A375 (cell line): ENCODE data around the gene NPY5R. TPM values are rescaled to one million over a fixed set of nuclear protein-coding genes. Genes with fewer than 3 reads are reported as not detected.

Source experiments
- total RNA-seq: library from RNA; depleted of rRNA; stranded (reverse); fragments of >200 nt; shearing (Covaris generic); gene quantifications from 2 replicates; pipeline ENCODE4 v1.2.3, GENCODE V29; 2014; rRNA removed

NPY5R gene
- total RNA-seq = not detected in 2 replicates

GRCh38 chr4:163343604-163344146 is at the start of gene NPY5R:
Gene NPY5R (plus strand): TSS chr4:163343892. CDS start chr4:163350274, 6,382 bp downstream.

GRCh38 chr4:163332526-163333406 is 10.9 kb upstream of the NPY5R start, which contains the start of gene NPY1R:
Gene NPY1R (minus strand): TSS chr4:163332596. CDS start chr4:163326554, 6,042 bp downstream.

Other genes starting within 250 kb of the NPY5R start
- gene NAF1, start 177.0 kb upstream of the NPY5R start, total RNA-seq = 13.0 and 15.4 TPM in 2 replicates
- 0.15 and 0.45 TPM in 2 replicates for gene NPY1R, start 11.3 kb upstream of the NPY5R start, total RNA-seq
- not detected in 2 replicates for gene TKTL2, start 129.9 kb downstream of the NPY5R start, total RNA-seq
- gene TMA16, start 150.8 kb downstream of the NPY5R start, total RNA-seq = 54.2 and 62.6 TPM in 2 replicates